Uterus (tissue), 4 donors: ENCODE data around the gene INPPL1. TPM values are rescaled to one million over a fixed set of nuclear protein-coding genes. Genes with fewer than 3 reads are reported as not detected.

Experiments used
- DNase-seq, 2 donors: peaks; one replicate each; pipeline ENCODE4 v3.0.0-alpha.2; 2019 to 2020
- H3K27ac ChIP-seq, 2 donors: fragments of 200-600 bp; sonication (generic); 1 replicate in 1 of 2; 2 replicates in 1 of 2; pipeline ENCODE4 v1.5.1; 2016 to 2018
- H3K27me3 ChIP-seq, 2 donors: fragments of 200-600 bp; sonication (generic); one replicate each; pipeline ENCODE4 v1.5.1; 2018 to 2019; ENCODE audit warnings: control low read depth in 1 of 2
- H3K36me3 ChIP-seq, 2 donors: fragments of 200-600 bp; sonication (generic); one replicate each; pipeline ENCODE4 v1.5.1; 2019; ENCODE audit warnings: control low read depth in 1 of 2
- H3K4me1 ChIP-seq, 2 donors: fragments of 200-600 bp; sonication (generic); one replicate each; pipeline ENCODE4 v1.5.1; 2018 to 2019; ENCODE audit warnings: control low read depth in 1 of 2
- H3K4me3 ChIP-seq, 2 donors: fragments of 200-600 bp; sonication (generic); 1 replicate in 1 of 2; 2 replicates in 1 of 2; pipeline ENCODE4 v1.5.1; 2018 to 2019; ENCODE audit warnings: mild to moderate bottlenecking in 1 of 2
- H3K9me3 ChIP-seq, 2 donors: fragments of 200-600 bp; sonication (generic); one replicate each; pipeline ENCODE4 v1.5.1; 2019; ENCODE audit warnings: control low read depth in 1 of 2
- POLR2A ChIP-seq, 2 donors: fragments of 450-650 bp; IDR thresholded peaks; one replicate each; pipeline ENCODE4 v1.6.1; 2016; ENCODE audit warnings: antibody characterized with exemption in 2 of 2, mild to moderate bottlenecking in 1 of 2, moderate library complexity in 1 of 2
- intact Hi-C: fragments of 100-400 bp; cut with DNase I; formaldehyde crosslinking; loops from one replicate; pipeline ENCODE4 v1.15.1; 2023; ENCODE audit warnings: low total_unique reads
- total RNA-seq, 4 donors: library from RNA; depleted of rRNA in 3 of 4; stranded (reverse); fragments of >200 nt in 3 of 4; gene quantifications; one replicate each; pipeline versions ENCODE4 v1.1.0 to v1.2.4, GENCODE V29; 2014 to 2023
- TF ChIP-seq, protein P1 (sequence below), 4 experiments: fragments of 200-600 bp in 2 of 4; fragments of 450-650 bp in 2 of 4; sonication (generic) in 2 of 4; IDR thresholded peaks; one replicate each; pipeline ENCODE4 v1.5.1; 2016 to 2019; ENCODE audit warnings: antibody characterized with exemption in 4 of 4, mild to moderate bottlenecking in 2 of 4, moderate library complexity in 1 of 4
- donor health status: DM: yes; HTN: yes; CAD: no.

INPPL1 gene
- total RNA-seq, 4 donors from 2014 or later, result 47.1 to 200 (median 50.8) TPM

DNA sequence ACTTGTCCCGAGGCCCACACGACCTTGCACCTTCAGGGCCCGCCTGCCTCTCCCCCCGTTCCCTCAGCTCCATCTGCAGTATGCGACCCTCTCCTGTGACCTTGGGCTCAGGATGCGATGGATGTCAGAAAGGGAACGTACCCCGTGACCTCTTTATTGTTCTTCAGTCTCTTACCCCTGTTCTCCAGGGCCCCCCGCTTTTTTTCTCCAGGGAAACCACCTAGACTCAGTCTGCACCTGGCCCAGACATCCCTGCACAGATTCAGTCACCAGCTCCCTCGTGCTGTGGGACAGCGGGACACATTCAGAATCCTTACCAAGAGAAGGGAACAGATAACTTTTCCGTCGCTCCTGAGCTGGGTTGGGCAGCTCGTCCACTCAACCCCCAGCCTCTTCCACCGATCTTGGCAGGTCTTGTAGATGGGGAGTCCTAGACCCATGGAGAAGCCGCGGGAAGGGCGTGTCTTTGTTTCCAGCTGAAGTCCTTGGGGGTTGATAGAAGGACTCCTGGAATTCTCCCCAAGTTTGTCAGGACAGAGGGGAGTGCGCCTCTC, 20.8 kb downstream of the INPPL1 start:
- no peak for DNase-seq
- intact Hi-C loops, result no loop called here

GRCh38 chr11:72247584-72247983, 23.0 kb downstream of the INPPL1 start:
- Histone ChIP-seq H3K4me1 (peaks cover 0 to 8% of the 10 kb centered on the region in 2 donors), H3K36me3 (no peaks in the 10 kb centered on the region), H3K27me3 (peaks cover 19 to 35% of the 10 kb centered on the region in 2 donors), H3K4me3 (no peak overlapping the region), H3K27ac (no peak overlapping the region), H3K9me3 (no peaks in the 10 kb centered on the region)
- intact Hi-C loops, result no loop called here
- no peak for DNase-seq
- TF ChIP-seq POLR2A (IDR thresholded peaks at IDR 0.05), result no peak
- TF ChIP-seq, protein P1, sequence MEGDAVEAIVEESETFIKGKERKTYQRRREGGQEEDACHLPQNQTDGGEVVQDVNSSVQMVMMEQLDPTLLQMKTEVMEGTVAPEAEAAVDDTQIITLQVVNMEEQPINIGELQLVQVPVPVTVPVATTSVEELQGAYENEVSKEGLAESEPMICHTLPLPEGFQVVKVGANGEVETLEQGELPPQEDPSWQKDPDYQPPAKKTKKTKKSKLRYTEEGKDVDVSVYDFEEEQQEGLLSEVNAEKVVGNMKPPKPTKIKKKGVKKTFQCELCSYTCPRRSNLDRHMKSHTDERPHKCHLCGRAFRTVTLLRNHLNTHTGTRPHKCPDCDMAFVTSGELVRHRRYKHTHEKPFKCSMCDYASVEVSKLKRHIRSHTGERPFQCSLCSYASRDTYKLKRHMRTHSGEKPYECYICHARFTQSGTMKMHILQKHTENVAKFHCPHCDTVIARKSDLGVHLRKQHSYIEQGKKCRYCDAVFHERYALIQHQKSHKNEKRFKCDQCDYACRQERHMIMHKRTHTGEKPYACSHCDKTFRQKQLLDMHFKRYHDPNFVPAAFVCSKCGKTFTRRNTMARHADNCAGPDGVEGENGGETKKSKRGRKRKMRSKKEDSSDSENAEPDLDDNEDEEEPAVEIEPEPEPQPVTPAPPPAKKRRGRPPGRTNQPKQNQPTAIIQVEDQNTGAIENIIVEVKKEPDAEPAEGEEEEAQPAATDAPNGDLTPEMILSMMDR (IDR thresholded peaks at IDR 0.05), result no peak

More for the DNA sequence above, 20.8 kb downstream of the INPPL1 start:
- peaks cover 0 to 8% of the 10 kb centered on the region in 2 donors for H3K4me1 ChIP-seq
- H3K9me3 ChIP-seq, result no peaks in the 10 kb centered on the region
- no peak overlapping the region for H3K4me3 ChIP-seq
- H3K27ac ChIP-seq, result no peak overlapping the region
- peaks cover 23 to 50% of the 10 kb centered on the region in 2 donors for H3K27me3 ChIP-seq
- no peaks in the 10 kb centered on the region for H3K36me3 ChIP-seq
- no peak for TF ChIP-seq POLR2A (IDR thresholded peaks at IDR 0.05)
- TF ChIP-seq, protein P1 (IDR thresholded peaks at IDR 0.05), result no peak

DNA sequence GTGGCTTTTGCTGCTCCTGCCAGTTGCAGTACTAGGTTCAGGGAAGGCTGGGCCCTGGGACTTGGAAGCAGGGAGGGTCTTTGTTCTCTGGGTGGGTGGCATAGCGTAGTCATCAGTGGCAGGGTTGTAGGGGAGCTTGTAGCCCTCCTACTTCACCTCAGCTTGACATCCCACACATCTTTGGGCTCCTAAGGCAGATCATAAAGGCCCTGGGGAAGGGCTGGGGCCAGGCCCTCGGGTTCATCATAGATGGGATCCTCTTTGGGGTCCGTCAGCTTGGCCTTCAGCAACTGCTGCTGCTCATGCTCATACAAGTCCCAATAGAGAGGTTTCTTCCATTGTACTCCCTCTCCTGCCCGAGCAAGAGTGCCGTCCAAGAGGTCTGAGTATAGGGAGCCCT, 25.4 kb downstream of the INPPL1 start:
- intact Hi-C loops, result no loop called here
- TF ChIP-seq, protein P1 (IDR thresholded peaks at IDR 0.05), result no peak
- TF ChIP-seq POLR2A (IDR thresholded peaks at IDR 0.05), result no peak
- no peak overlapping the region for H3K4me3 ChIP-seq

DNA sequence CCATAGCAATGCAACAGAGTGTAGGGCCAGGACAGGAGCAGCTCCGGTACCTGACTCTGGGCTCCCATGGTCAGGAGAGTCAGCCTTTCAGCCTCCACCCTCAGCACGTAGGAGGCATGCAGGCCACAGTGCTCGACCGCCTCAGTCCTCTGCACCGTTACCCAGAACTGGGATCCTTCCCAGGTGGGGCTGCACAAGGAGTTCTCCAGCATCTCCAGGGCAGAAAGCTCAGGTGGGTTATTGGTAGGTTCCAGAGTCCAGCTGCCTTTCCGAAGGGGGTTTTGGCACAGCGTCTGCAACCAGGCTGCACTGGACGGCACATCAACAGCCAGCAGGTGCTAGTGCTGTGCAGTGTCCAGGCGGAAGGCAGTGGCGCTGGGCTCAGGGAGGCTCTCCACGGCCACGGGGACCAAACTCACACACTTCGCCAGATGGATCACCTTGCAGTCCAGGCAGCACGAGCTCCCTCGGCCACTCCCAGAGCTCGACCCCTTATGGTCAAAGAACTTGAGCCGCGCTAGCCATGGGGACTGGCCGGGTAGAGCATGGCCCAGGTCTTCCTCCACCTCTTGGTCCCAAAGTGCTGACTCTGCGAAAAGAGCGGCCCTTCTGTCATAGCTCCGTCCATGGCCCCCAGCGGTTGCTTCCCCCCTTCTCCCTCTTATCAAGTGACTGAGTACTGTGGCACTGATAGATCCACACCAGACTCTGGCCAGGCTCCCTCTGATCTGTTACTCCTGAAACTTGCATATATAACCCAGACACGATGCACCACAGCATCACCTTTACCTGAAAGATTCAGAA, 26.3 kb downstream of the INPPL1 start:
- TF ChIP-seq POLR2A (IDR thresholded peaks at IDR 0.05), result no peak
- TF ChIP-seq, protein P1 (IDR thresholded peaks at IDR 0.05), result no peak
- no peaks in the 10 kb centered on the region for H3K4me1 ChIP-seq
- no peaks in the 10 kb centered on the region for H3K9me3 ChIP-seq
- intact Hi-C loops, result no loop called here
- H3K27me3 ChIP-seq, result peaks cover 0 to 4% of the 10 kb centered on the region in 2 donors
- no peak for DNase-seq
- no peaks in the 10 kb centered on the region for H3K36me3 ChIP-seq
- H3K27ac ChIP-seq, result no peak overlapping the region
- no peak overlapping the region for H3K4me3 ChIP-seq

More for the DNA sequence above, 25.4 kb downstream of the INPPL1 start:
- H3K4me1 ChIP-seq, result no peaks in the 10 kb centered on the region
- no peaks in the 10 kb centered on the region for H3K9me3 ChIP-seq
- H3K27me3 ChIP-seq, result peaks cover 0 to 13% of the 10 kb centered on the region in 2 donors
- no peak for DNase-seq
- no peaks in the 10 kb centered on the region for H3K36me3 ChIP-seq
- no peak overlapping the region for H3K27ac ChIP-seq

DNA sequence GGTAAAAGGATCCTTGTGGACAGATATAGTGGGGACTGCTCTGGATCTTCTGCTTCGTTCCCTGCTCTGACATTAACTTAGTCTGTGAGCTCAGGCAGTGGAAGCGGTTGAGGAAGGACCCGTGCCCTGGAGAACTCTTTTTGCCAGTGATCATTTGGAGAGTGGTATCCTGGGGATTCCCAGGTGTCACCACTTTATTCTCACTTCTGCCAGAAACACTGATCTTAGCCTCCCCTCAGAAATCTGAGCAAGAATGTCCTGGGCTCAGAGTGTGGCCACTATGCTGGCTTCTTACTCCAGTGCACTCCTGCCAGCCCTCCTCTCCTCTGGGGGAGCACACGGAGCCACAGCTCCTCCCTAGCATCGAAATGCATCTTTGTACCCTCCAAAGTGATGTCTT, 27.0 kb downstream of the INPPL1 start:
- no peak for TF ChIP-seq POLR2A (IDR thresholded peaks at IDR 0.05)
- TF ChIP-seq, protein P1 (IDR thresholded peaks at IDR 0.05), result no peak
- no peaks in the 10 kb centered on the region for H3K36me3 ChIP-seq
- no peak overlapping the region for H3K27ac ChIP-seq
- no peak overlapping the region for H3K4me3 ChIP-seq
- no peaks in the 10 kb centered on the region for H3K4me1 ChIP-seq
- no peaks in the 10 kb centered on the region for H3K9me3 ChIP-seq
- DNase-seq, result no peak
- intact Hi-C loops, result no loop called here
- no peaks in the 10 kb centered on the region for H3K27me3 ChIP-seq
